ENCODE data around the gene OAT.
"Not testable (repeated sequence)": the region's sequence is repeated elsewhere in the genome, so short reads cannot be mapped to it uniquely, and the experiment has no call there.

DNA sequence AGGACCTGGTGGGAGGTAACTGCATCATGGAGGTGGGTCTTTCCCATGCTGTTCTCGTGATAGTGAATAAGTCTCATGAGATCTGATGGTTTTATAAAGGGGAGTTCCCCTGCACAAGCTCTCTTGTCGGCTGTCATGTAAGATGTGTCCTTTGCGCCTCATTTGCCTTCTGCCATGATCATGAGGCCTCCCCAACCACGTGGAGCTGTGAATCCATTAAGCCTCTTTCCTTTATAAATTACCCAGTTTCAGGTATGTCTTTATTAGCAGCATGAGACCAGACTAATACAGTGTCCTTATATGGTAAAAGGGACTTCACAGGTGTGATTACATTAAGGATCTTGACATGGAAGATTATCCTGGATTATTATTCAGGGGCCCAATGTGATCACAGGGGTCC, 49.2 kb downstream of the OAT start:
- TF ChIP-seq, protein P1, sequence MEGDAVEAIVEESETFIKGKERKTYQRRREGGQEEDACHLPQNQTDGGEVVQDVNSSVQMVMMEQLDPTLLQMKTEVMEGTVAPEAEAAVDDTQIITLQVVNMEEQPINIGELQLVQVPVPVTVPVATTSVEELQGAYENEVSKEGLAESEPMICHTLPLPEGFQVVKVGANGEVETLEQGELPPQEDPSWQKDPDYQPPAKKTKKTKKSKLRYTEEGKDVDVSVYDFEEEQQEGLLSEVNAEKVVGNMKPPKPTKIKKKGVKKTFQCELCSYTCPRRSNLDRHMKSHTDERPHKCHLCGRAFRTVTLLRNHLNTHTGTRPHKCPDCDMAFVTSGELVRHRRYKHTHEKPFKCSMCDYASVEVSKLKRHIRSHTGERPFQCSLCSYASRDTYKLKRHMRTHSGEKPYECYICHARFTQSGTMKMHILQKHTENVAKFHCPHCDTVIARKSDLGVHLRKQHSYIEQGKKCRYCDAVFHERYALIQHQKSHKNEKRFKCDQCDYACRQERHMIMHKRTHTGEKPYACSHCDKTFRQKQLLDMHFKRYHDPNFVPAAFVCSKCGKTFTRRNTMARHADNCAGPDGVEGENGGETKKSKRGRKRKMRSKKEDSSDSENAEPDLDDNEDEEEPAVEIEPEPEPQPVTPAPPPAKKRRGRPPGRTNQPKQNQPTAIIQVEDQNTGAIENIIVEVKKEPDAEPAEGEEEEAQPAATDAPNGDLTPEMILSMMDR (IDR thresholded peaks at IDR 0.05; ENCODE audit: low read length) = not testable (repeated sequence)
- not testable (repeated sequence) for TF ChIP-seq EZH2phosphoT487 (IDR thresholded peaks at IDR 0.05; ENCODE audit: low read length); EZH2 (optimal IDR thresholded peaks at IDR 0.05; ENCODE audit: low read depth, low read length)

Data from MM.1S (cell line).